ENCODE data around the gene TMEM26. TPM values are rescaled to one million over a fixed set of nuclear protein-coding genes. Genes with fewer than 3 reads are reported as not detected.

The TMEM26 gene
- total RNA-seq, 1 donor from 2014 or later, result 0.25 TPM

- Histone ChIP-seq H3K27ac (no peak overlapping the region), H3K27me3 (no peaks in the 10 kb centered on the region), H3K4me1 (no peaks in the 10 kb centered on the region), H3K4me3 (no peak overlapping the region), H3K36me3 (no peaks in the 10 kb centered on the region), H3K9me3 (no peaks in the 10 kb centered on the region)
- no peak for TF ChIP-seq CTCF (IDR thresholded peaks at IDR 0.05)
- no peak for TF ChIP-seq POLR2A (IDR thresholded peaks at IDR 0.05)
- no peak for TF ChIP-seq POLR2AphosphoS5 (IDR thresholded peaks at IDR 0.05; ENCODE audit: insufficient read depth in 1 of 2, low read depth in 1 of 2)
- DNase-seq (ENCODE audit: extremely low spot score in 2 of 2), result no peak
- intact Hi-C loops (cut with DNase I), result no loop called here
Observed at GRCh38 chr10:61477451-61477850, 24.3 kb upstream of the TMEM26 start.

- Histone ChIP-seq H3K36me3 (no peaks in the 10 kb centered on the region), H3K27me3 (no peaks in the 10 kb centered on the region), H3K4me1 (no peaks in the 10 kb centered on the region), H3K4me3 (no peak overlapping the region), H3K27ac (no peak overlapping the region), H3K9me3 (no peaks in the 10 kb centered on the region)
- TF ChIP-seq CTCF (IDR thresholded peaks at IDR 0.05), result no peak
- TF ChIP-seq POLR2AphosphoS5 (IDR thresholded peaks at IDR 0.05; ENCODE audit: insufficient read depth in 1 of 2, low read depth in 1 of 2), result no peak
- TF ChIP-seq POLR2A (IDR thresholded peaks at IDR 0.05), result no peak
- intact Hi-C loops (cut with DNase I), result no loop called here
- DNase-seq (ENCODE audit: extremely low spot score in 2 of 2), result no peak
Observed at GRCh38 chr10:61476529-61476928, 23.3 kb upstream of the TMEM26 start.

- H3K9me3 ChIP-seq, result no peaks in the 10 kb centered on the region
- H3K4me1 ChIP-seq, result no peaks in the 10 kb centered on the region
- intact Hi-C loops (cut with DNase I), result no loop called here
- TF ChIP-seq POLR2AphosphoS5 (IDR thresholded peaks at IDR 0.05; ENCODE audit: insufficient read depth in 1 of 2, low read depth in 1 of 2) (no peak), CTCF (IDR thresholded peaks at IDR 0.05) (no peak), POLR2A (IDR thresholded peaks at IDR 0.05) (no peak)
- H3K36me3 ChIP-seq, result no peaks in the 10 kb centered on the region
- no peak for DNase-seq (ENCODE audit: extremely low spot score in 2 of 2)
- H3K27me3 ChIP-seq, result no peaks in the 10 kb centered on the region
- no peak overlapping the region for H3K4me3 ChIP-seq
- no peak overlapping the region for H3K27ac ChIP-seq
Observed at GRCh38 chr10:61475449-61475873, 22.3 kb upstream of the TMEM26 start.

- H3K4me3 ChIP-seq, result no peak overlapping the region
- no peaks in the 10 kb centered on the region for H3K9me3 ChIP-seq
- TF ChIP-seq POLR2AphosphoS5 (IDR thresholded peaks at IDR 0.05; ENCODE audit: insufficient read depth in 1 of 2, low read depth in 1 of 2) (no peak), CTCF (IDR thresholded peaks at IDR 0.05) (no peak), POLR2A (IDR thresholded peaks at IDR 0.05) (no peak)
- no peaks in the 10 kb centered on the region for H3K4me1 ChIP-seq
- no peak overlapping the region for H3K27ac ChIP-seq
- no peak for DNase-seq (ENCODE audit: extremely low spot score in 2 of 2)
- intact Hi-C loops (cut with DNase I), result no loop called here
- H3K27me3 ChIP-seq, result no peaks in the 10 kb centered on the region
- H3K36me3 ChIP-seq, result no peaks in the 10 kb centered on the region
Observed at GRCh38 chr10:61472090-61472674, 19.0 kb upstream of the TMEM26 start.

- intact Hi-C loops (cut with DNase I), result no loop called here
- Histone ChIP-seq H3K36me3 (no peaks in the 10 kb centered on the region), H3K27ac (no peak overlapping the region), H3K4me1 (no peaks in the 10 kb centered on the region), H3K4me3 (no peak overlapping the region), H3K27me3 (no peaks in the 10 kb centered on the region), H3K9me3 (no peaks in the 10 kb centered on the region)
- DNase-seq (ENCODE audit: extremely low spot score in 2 of 2), result no peak
- TF ChIP-seq CTCF (IDR thresholded peaks at IDR 0.05) (no peak), POLR2A (IDR thresholded peaks at IDR 0.05) (no peak), POLR2AphosphoS5 (IDR thresholded peaks at IDR 0.05; ENCODE audit: insufficient read depth in 1 of 2, low read depth in 1 of 2) (no peak)
Observed at GRCh38 chr10:61471491-61471890, 18.3 kb upstream of the TMEM26 start.
